H1 (cell line): ENCODE data around the gene RABIF. TPM values are rescaled to one million over a fixed set of nuclear protein-coding genes. Genes with fewer than 3 reads are reported as not detected.
A peak's percentile ranks its signal among the peaks of the same experiment; 100 is the strongest.

Experiments used
- CTCF ChIA-PET: fragments of 300-600 bp; sonication (Branson Sonifier 250); formaldehyde crosslinking; loops from one replicate; lab custom pipeline; 2021; ENCODE audit not compliant: partially characterized antibody; lab: Charles Lee
- POLR2A ChIA-PET: fragments of 300-600 bp; sonication (Branson Sonifier 250); formaldehyde crosslinking; loops from one replicate; lab custom pipeline; 2021; ENCODE audit warnings: inconsistent platforms; ENCODE audit not compliant: partially characterized antibody; lab: Charles Lee
- DNase-seq, 2 experiments: peaks; one replicate each; pipeline versions ENCODE4 v3.0.0 to v3.0.0-alpha.2; 2010 to 2022; ENCODE audit warnings: low spot score in 2 of 2, low read depth in 1 of 2, mixed read lengths in 1 of 2
- FAIRE-seq: peaks from 2 replicates; lab custom pipeline; 2011; peaks lifted over from hg19 to GRCh38; lab: Jason Lieb, UNC
- H2AFZ ChIP-seq: 2 replicates; pipeline ENCODE4 v1.8.1; 2012; ENCODE audit warnings: low read length, inconsistent platforms
- H2AK5ac ChIP-seq: 2 replicates; pipeline ENCODE4 v1.6.1; 2013; ENCODE audit warnings: low read depth, low read length
- H2BK120ac ChIP-seq: replicated peaks from 2 replicates; pipeline ENCODE3; 2013; ENCODE audit warnings: low read depth, low read length, inconsistent platforms
- H2BK12ac ChIP-seq: 2 replicates; pipeline ENCODE4 v1.6.1; 2013; ENCODE audit warnings: low read depth, low read length
- H2BK15ac ChIP-seq: 2 replicates; pipeline ENCODE4 v1.6.1; 2013; ENCODE audit warnings: low read length
- H2BK20ac ChIP-seq: 2 replicates; pipeline ENCODE4 v1.6.1; 2013; ENCODE audit warnings: low read length
- H2BK5ac ChIP-seq: 2 replicates; pipeline ENCODE4 v1.6.1; 2013; ENCODE audit warnings: low read depth, low read length
- H3K14ac ChIP-seq: 2 replicates; pipeline ENCODE4 v1.6.1; 2013; ENCODE audit warnings: inconsistent platforms; ENCODE audit not compliant: insufficient read length
- H3K18ac ChIP-seq: 2 replicates; pipeline ENCODE4 v1.6.1; 2013; ENCODE audit warnings: low read length; ENCODE audit errors: extremely low read depth
- H3K23ac ChIP-seq: 2 replicates; pipeline ENCODE4 v1.6.1; 2013; ENCODE audit warnings: inconsistent platforms; ENCODE audit not compliant: insufficient read length
- H3K23me2 ChIP-seq: 2 replicates; pipeline ENCODE4 v1.6.1; 2013; ENCODE audit warnings: low read depth, low read length
- H3K27ac ChIP-seq: 2 replicates; pipeline ENCODE4 v1.6.1; 2011; ENCODE audit warnings: low read depth, low read length, inconsistent platforms
- H3K27me3 ChIP-seq, 4 experiments: replicated peaks in 1 of 4; 1 replicate in 1 of 4; 2 replicates in 3 of 4; pipeline versions ENCODE4 v1.6.1 to v1.8.1; 2011 to 2013; ENCODE audit warnings: low read length in 3 of 4, mild to moderate bottlenecking in 3 of 4, inconsistent platforms in 2 of 4, mixed read lengths in 2 of 4, moderate library complexity in 1 of 4; ENCODE audit not compliant: control insufficient read depth in 3 of 4, insufficient read depth in 3 of 4; ENCODE audit errors: extremely low read depth in 1 of 4
- H3K36me3 ChIP-seq, 4 experiments: 2 replicates each; pipeline versions ENCODE4 v1.6.1 to v1.8.1; 2011 to 2013; ENCODE audit warnings: mild to moderate bottlenecking in 4 of 4, low read length in 3 of 4, moderate library complexity in 2 of 4, control low read depth in 1 of 4, inconsistent platforms in 1 of 4; ENCODE audit not compliant: insufficient read depth in 4 of 4, control insufficient read depth in 2 of 4
- H3K4ac ChIP-seq: replicated peaks from 2 replicates; pipeline ENCODE3; 2013; ENCODE audit warnings: low read length, low read depth, mixed read lengths, inconsistent platforms; ENCODE audit not compliant: insufficient read length
- H3K4me1 ChIP-seq, 4 experiments: replicated peaks in 1 of 4; 1 replicate in 1 of 4; 2 replicates in 3 of 4; pipeline versions ENCODE4 v1.6.1 to v1.8.1; 2011 to 2013; ENCODE audit warnings: low read length in 3 of 4, inconsistent platforms in 2 of 4, mixed read lengths in 1 of 4; ENCODE audit not compliant: insufficient read depth in 4 of 4, control insufficient read depth in 3 of 4
- H3K4me2 ChIP-seq, 2 experiments: 2 replicates each; pipeline versions ENCODE4 v1.6.1 to v1.8.1; 2011 to 2013; ENCODE audit warnings: low read depth in 2 of 2, low read length in 2 of 2, control low read depth in 1 of 2, inconsistent platforms in 1 of 2, mild to moderate bottlenecking in 1 of 2; ENCODE audit not compliant: insufficient read depth in 1 of 2
- H3K4me3 ChIP-seq, 4 experiments: fragments of 200-600, 300-600 bp in 1 of 4; sonication (generic), shearing (Covaris generic), sonication (Bioruptor Twin) in 1 of 4; 2 replicates each; pipeline versions ENCODE4 v1.5.1 to v1.8.1; 2011 to 2016; ENCODE audit warnings: low read length in 4 of 4, low read depth in 3 of 4, control low read depth in 2 of 4, inconsistent platforms in 2 of 4, mild to moderate bottlenecking in 2 of 4, mixed read lengths in 1 of 4, moderate library complexity in 1 of 4; ENCODE audit not compliant: insufficient read depth in 2 of 4; ENCODE audit errors: extremely low read depth in 1 of 4
- H3K56ac ChIP-seq: replicated peaks from 2 replicates; pipeline ENCODE3; 2013; ENCODE audit warnings: low read depth, mild to moderate bottlenecking, mixed read lengths, low read length, inconsistent platforms; ENCODE audit not compliant: insufficient read length
- H3K79me1 ChIP-seq: 2 replicates; pipeline ENCODE4 v1.6.1; 2013; ENCODE audit warnings: low read depth, low read length, control low read depth
- H3K79me2 ChIP-seq, 2 experiments: 2 replicates each; pipeline versions ENCODE4 v1.6.1 to v1.8.1; 2012 to 2013; ENCODE audit warnings: low read length in 2 of 2, mild to moderate bottlenecking in 2 of 2, inconsistent platforms in 1 of 2; ENCODE audit not compliant: insufficient read depth in 2 of 2, control insufficient read depth in 1 of 2
- H3K9ac ChIP-seq, 4 experiments: replicated peaks in 1 of 4; 1 replicate in 1 of 4; 2 replicates in 3 of 4; pipeline versions ENCODE4 v1.6.1 to v1.8.1; 2011 to 2013; ENCODE audit warnings: low read depth in 3 of 4, low read length in 3 of 4, control low read depth in 2 of 4, mild to moderate bottlenecking in 2 of 4, moderate library complexity in 2 of 4, inconsistent platforms in 1 of 4; ENCODE audit errors: extremely low read depth in 1 of 4
- H3K9me3 ChIP-seq, 2 experiments: 2 replicates each; pipeline versions ENCODE4 v1.6.1 to v1.8.1; 2012 to 2013; ENCODE audit warnings: mild to moderate bottlenecking in 2 of 2, moderate library complexity in 2 of 2, control low read depth in 1 of 2, inconsistent platforms in 1 of 2, low read depth in 1 of 2, low read length in 1 of 2, mixed read lengths in 1 of 2; ENCODE audit not compliant: insufficient read depth in 2 of 2
- H4K20me1 ChIP-seq, 2 experiments: replicated peaks in 1 of 2; 2 replicates each; pipeline versions ENCODE3 to v1.8.1; 2011 to 2013; ENCODE audit warnings: inconsistent platforms in 2 of 2, low read length in 2 of 2, mild to moderate bottlenecking in 1 of 2; ENCODE audit not compliant: insufficient read depth in 2 of 2, control insufficient read depth in 1 of 2
- H4K5ac ChIP-seq: 2 replicates; pipeline ENCODE4 v1.6.1; 2013; ENCODE audit warnings: low read length, low read depth, mixed read lengths, inconsistent platforms; ENCODE audit not compliant: insufficient read length
- H4K8ac ChIP-seq: 2 replicates; pipeline ENCODE4 v1.8.0; 2013; ENCODE audit warnings: mild to moderate bottlenecking, moderate library complexity, low read length, inconsistent platforms; ENCODE audit not compliant: insufficient read depth; ENCODE audit errors: extremely low read depth
- H4K91ac ChIP-seq: replicated peaks from 2 replicates; pipeline ENCODE3; 2013; ENCODE audit warnings: low read length, mixed read lengths, inconsistent platforms; ENCODE audit not compliant: insufficient read length
- ASH2L ChIP-seq: fragments of 200-600, 300-600 bp; sonication (generic); IDR thresholded peaks from one replicate; pipeline ENCODE4 v1.7.1; 2017; ENCODE audit warnings: low read length
- BRCA1 ChIP-seq: IDR thresholded peaks from 2 replicates; pipeline ENCODE4 v1.6.1; 2012; ENCODE audit warnings: low read depth, low read length, improper control_type of control experiment
- CBX5 ChIP-seq: fragments of 300-800, 300-1000 bp; sonication (generic); IDR thresholded peaks from 2 replicates; pipeline ENCODE4 v1.7.1; 2016; ENCODE audit warnings: antibody characterized with exemption, low read length, low read depth
- CHD1 ChIP-seq: IDR thresholded peaks from 2 replicates; pipeline ENCODE4 v1.6.1; 2012; ENCODE audit warnings: low read depth, low read length, improper control_type of control experiment
- CHD2 ChIP-seq: IDR thresholded peaks from 2 replicates; pipeline ENCODE4 v1.6.1; 2012; ENCODE audit warnings: low read length, improper control_type of control experiment
- CREB1 ChIP-seq: IDR thresholded peaks from 2 replicates; pipeline ENCODE4 v1.6.1; 2012; ENCODE audit warnings: inconsistent platforms
- GTF2F1 ChIP-seq: IDR thresholded peaks from 2 replicates; pipeline ENCODE4 v1.6.1; 2012; ENCODE audit warnings: low read depth, low read length, improper control_type of control experiment, borderline replicate concordance
- HDAC2 ChIP-seq, 2 experiments: fragments of 300-600 bp in 1 of 2; sonication (generic) in 1 of 2; IDR thresholded peaks; 2 replicates each; pipeline ENCODE4 v1.6.1; 2011 to 2012; ENCODE audit warnings: low read depth in 2 of 2, low read length in 2 of 2, mild to moderate bottlenecking in 2 of 2, moderate library complexity in 2 of 2, borderline replicate concordance in 1 of 2, inconsistent platforms in 1 of 2
- KDM1A ChIP-seq: fragments of 200-600, 300-600 bp; sonication (generic); IDR thresholded peaks from 2 replicates; pipeline ENCODE4 v1.7.1; 2016; ENCODE audit warnings: mild to moderate bottlenecking, low read length, borderline replicate concordance
- RBBP5 ChIP-seq: IDR thresholded peaks from 2 replicates; pipeline ENCODE4 v1.7.1; 2012; ENCODE audit warnings: low read depth, mild to moderate bottlenecking, inconsistent platforms, low read length, moderate library complexity, borderline replicate concordance
- RNF2 ChIP-seq: fragments of 200-900, 300-1000 bp; sonication (generic); IDR thresholded peaks from 2 replicates; pipeline ENCODE4 v1.7.1; 2016; ENCODE audit warnings: borderline replicate concordance, low read depth, mild to moderate bottlenecking, antibody characterized with exemption, low read length; ENCODE audit not compliant: poor library complexity, severe bottlenecking; ENCODE audit errors: missing control alignments
- SP1 ChIP-seq: IDR thresholded peaks from 2 replicates; pipeline ENCODE4 v1.6.1; 2011; ENCODE audit warnings: low read depth, low read length
- WGBS, 2 experiments: shearing (Covaris generic) in 1 of 2; methylation state at CpG; one replicate each; pipeline versions ENCODE4 v1.1.6 to v1.1.7; 2013 to 2015; ENCODE audit warnings: low lambda C conversion rate in 2 of 2, mixed read lengths in 2 of 2, inconsistent platforms in 1 of 2, low coverage in 1 of 2, missing lambda C conversion rate in 1 of 2; ENCODE audit not compliant: insufficient replicate concordance in 2 of 2, insufficient coverage in 1 of 2, insufficient read length in 1 of 2; ENCODE audit errors: extremely low coverage in 1 of 2, missing lambda C conversion rate in 1 of 2; 5-methylcytosine and 5-hydroxymethylcytosine counted together
- polyA plus RNA-seq, 7 experiments: library from polyadenylated mRNA; depleted of rRNA in 3 of 7; stranded (reverse) in 5 of 7; unstranded in 2 of 7; fragments of >200 nt in 5 of 7; fragments of 200-250 nt in 2 of 7; gene quantifications; 1 replicate in 5 of 7; 2 replicates in 1 of 7; 4 replicates in 1 of 7; pipeline versions ENCODE4 v1.2.1 to v1.2.3, GENCODE V29; 2011 to 2013; ENCODE audit warnings: missing spikeins in 2 of 7, mixed read lengths in 2 of 7
- total RNA-seq: library from RNA; stranded (reverse); fragmentation: NEBNext Ultra II Directional; extraction: Animal tissue kit (Norgen Biotek cat#: 25700); gene quantifications from 2 replicates; pipeline ENCODE4 v1.2.1, GENCODE V29; 2021
- TF ChIP-seq, protein P1 (sequence below): IDR thresholded peaks from 2 replicates; pipeline ENCODE4 v1.6.1; 2011; ENCODE audit warnings: low read length, improper control_type of control experiment

Gene RABIF
- total and polyA plus RNA-seq, 2 of the 8 experiments (the other 6 are each of a cell fraction or from before 2014, with no cell fraction given): 5.6 to 6.9 TPM

DNA sequence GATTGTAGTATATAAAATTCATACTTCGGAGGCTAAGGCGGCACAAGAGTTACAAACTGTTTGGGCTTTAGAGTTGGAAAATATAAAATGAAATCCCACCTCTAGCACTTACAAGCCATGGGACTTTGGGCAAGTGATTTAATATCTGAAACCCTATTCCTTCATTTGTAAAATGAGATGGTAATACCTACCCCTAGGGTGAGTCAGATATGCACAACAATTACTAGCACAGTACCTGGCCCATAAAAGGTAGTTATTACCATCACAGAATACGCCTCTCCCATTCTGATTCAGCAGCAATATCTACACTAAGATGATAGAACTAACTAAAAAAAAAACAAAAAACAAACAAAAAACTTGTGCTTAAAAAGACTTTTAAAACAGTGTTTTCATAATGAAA is 34.6 kb upstream of the RABIF start:
- no peaks in the 10 kb centered on the region for H3K9me3 ChIP-seq
- H2BK12ac ChIP-seq: no peak overlapping the region
- no peak overlapping the region for H2BK120ac ChIP-seq
- no peak overlapping the region for H3K18ac ChIP-seq
- CTCF ChIA-PET: interaction anchor here (0.6 to 1.2 kb wide), 3 partner anchors 46 to 99 kb away, joined by 3 to 4 read pairs (median 3); no protein-coding TSS in a partner anchor
- POLR2A ChIA-PET: no interaction called here
- no peak overlapping the region for H4K8ac ChIP-seq
- H3K4me1 ChIP-seq: no peaks in the 10 kb centered on the region
- H4K20me1 ChIP-seq: no peaks in the 10 kb centered on the region
- H4K91ac ChIP-seq: no peak overlapping the region
- no peak overlapping the region for H4K5ac ChIP-seq
- no peak overlapping the region for H2AFZ ChIP-seq
- H2BK20ac ChIP-seq: no peak overlapping the region
- no peak overlapping the region for H2AK5ac ChIP-seq
- peak overlapping the region in 1 of 4 experiments; percentile 43; a peak in 1 of 7 replicates for H3K9ac ChIP-seq
- no peak for DNase-seq
- H3K23me2 ChIP-seq: no peaks in the 10 kb centered on the region
- FAIRE-seq: no peak
- no peak overlapping the region for H3K56ac ChIP-seq
- H3K79me1 ChIP-seq: no peaks in the 10 kb centered on the region
- WGBS, 2 experiments: 95% methylated on average over 3 of the region's 3 CpGs; no CpG with 5 or more reads in 1 of the 2 experiments
- H3K4me3 ChIP-seq: no peak overlapping the region
- no peak overlapping the region for H3K27ac ChIP-seq
- no peak overlapping the region for H3K4ac ChIP-seq
- no peak overlapping the region for H2BK5ac ChIP-seq
- H3K23ac ChIP-seq: no peak overlapping the region
- H3K27me3 ChIP-seq: no peaks in the 10 kb centered on the region
- H3K36me3 ChIP-seq: peaks cover 0 to 12% (median 3%) of the 10 kb centered on the region in 4 experiments; a peak in 4 of 8 replicates
- H3K14ac ChIP-seq: no peak overlapping the region
- H3K79me2 ChIP-seq: no peaks in the 10 kb centered on the region
- H2BK15ac ChIP-seq: no peak overlapping the region
- H3K4me2 ChIP-seq: no peak overlapping the region
- no peak for TF ChIP-seq RBBP5
- TF ChIP-seq BRCA1: no peak
- no peak for TF ChIP-seq CBX5
- no peak for TF ChIP-seq KDM1A
- no peak for TF ChIP-seq CHD2
- TF ChIP-seq GTF2F1: no peak
- TF ChIP-seq SP1: no peak
- no peak for TF ChIP-seq HDAC2 (IDR thresholded peaks at IDR 0.05; ENCODE audit: borderline replicate concordance in 1 of 2, low read depth in 2 of 2, low read length in 2 of 2)
- TF ChIP-seq CHD1: no peak
- no peak for TF ChIP-seq ASH2L
- TF ChIP-seq, protein P1, sequence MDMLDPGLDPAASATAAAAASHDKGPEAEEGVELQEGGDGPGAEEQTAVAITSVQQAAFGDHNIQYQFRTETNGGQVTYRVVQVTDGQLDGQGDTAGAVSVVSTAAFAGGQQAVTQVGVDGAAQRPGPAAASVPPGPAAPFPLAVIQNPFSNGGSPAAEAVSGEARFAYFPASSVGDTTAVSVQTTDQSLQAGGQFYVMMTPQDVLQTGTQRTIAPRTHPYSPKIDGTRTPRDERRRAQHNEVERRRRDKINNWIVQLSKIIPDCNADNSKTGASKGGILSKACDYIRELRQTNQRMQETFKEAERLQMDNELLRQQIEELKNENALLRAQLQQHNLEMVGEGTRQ: no peak
- TF ChIP-seq CREB1: no peak
- no peak for TF ChIP-seq RNF2
